Karpas-422 (cell line): ENCODE measurements around the gene MAN1C1. TPM values are rescaled to one million over a fixed set of nuclear protein-coding genes. Genes with fewer than 3 reads are reported as not detected.
"Not testable (repeated sequence)": the region's sequence is repeated elsewhere in the genome, so short reads cannot be mapped to it uniquely, and the experiment has no call there.

Experiments
- DNase-seq: peaks from one replicate; pipeline ENCODE4 v3.0.0-alpha.2; 2015
- H2AFZ ChIP-seq: fragments of 200-600 bp; sonication (generic); 2 replicates; pipeline ENCODE4 v1.6.1; 2014; ENCODE audit warnings: antibody characterized with exemption, low read length, mixed read lengths
- H3K27ac ChIP-seq: fragments of 200-600 bp; sonication (generic); 2 replicates; pipeline ENCODE4 v1.5.1; 2014; ENCODE audit warnings: mild to moderate bottlenecking, low read length, moderate library complexity
- H3K27me3 ChIP-seq: fragments of 200-600 bp; sonication (generic); 2 replicates; pipeline ENCODE4 v1.6.1; 2014; ENCODE audit warnings: low read length, mixed read lengths
- H3K36me3 ChIP-seq: fragments of 200-600 bp; sonication (generic); 2 replicates; pipeline ENCODE4 v1.6.1; 2014; ENCODE audit warnings: low read length, mixed read lengths; ENCODE audit not compliant: insufficient read depth
- H3K4me1 ChIP-seq: fragments of 200-600 bp; sonication (generic); 2 replicates; pipeline ENCODE4 v1.6.1; 2014; ENCODE audit warnings: mild to moderate bottlenecking, low read length, mixed read lengths
- H3K4me2 ChIP-seq: fragments of 200-600 bp; sonication (generic); 2 replicates; pipeline ENCODE4 v1.6.1; 2014; ENCODE audit warnings: low read length, low read depth, mild to moderate bottlenecking; ENCODE audit not compliant: poor library complexity, severe bottlenecking
- H3K4me3 ChIP-seq: fragments of 200-600 bp; sonication (generic); 2 replicates; pipeline ENCODE4 v1.5.1; 2014; ENCODE audit warnings: mild to moderate bottlenecking, antibody characterized with exemption, low read length, mixed read lengths
- H3K79me2 ChIP-seq: fragments of 200-600 bp; sonication (generic); 2 replicates; pipeline ENCODE4 v1.6.1; 2014; ENCODE audit warnings: mild to moderate bottlenecking, low read length, mixed read lengths
- H3K9ac ChIP-seq: fragments of 200-600 bp; sonication (generic); 2 replicates; pipeline ENCODE4 v1.6.0; 2014; ENCODE audit warnings: low read length
- H3K9me2 ChIP-seq: fragments of 200-600 bp; sonication (generic), shearing (Covaris generic); replicated peaks from 2 replicates; pipeline ENCODE4 v1.6.0; 2014; ENCODE audit warnings: mild to moderate bottlenecking, low read length, moderate library complexity; ENCODE audit not compliant: insufficient read depth
- H3K9me3 ChIP-seq: fragments of 300-700, 200-600 bp; sonication (generic); 2 replicates; pipeline ENCODE4 v1.6.1; 2014; ENCODE audit warnings: low read length, mixed read lengths
- H4K20me1 ChIP-seq: fragments of 200-600 bp; sonication (generic); 2 replicates; pipeline ENCODE4 v1.6.1; 2014; ENCODE audit warnings: mild to moderate bottlenecking, antibody characterized with exemption, low read length, low read depth; ENCODE audit not compliant: insufficient read depth
- total RNA-seq: library from RNA; depleted of rRNA; stranded (reverse); fragments of >200 nt; shearing (Covaris generic); gene quantifications from 2 replicates; pipeline ENCODE4 v1.2.3, GENCODE V29; 2014; ENCODE audit warnings: low replicate concordance

The MAN1C1 gene
- total RNA-seq, 1 experiment from 2014 or later: not detected

DNA sequence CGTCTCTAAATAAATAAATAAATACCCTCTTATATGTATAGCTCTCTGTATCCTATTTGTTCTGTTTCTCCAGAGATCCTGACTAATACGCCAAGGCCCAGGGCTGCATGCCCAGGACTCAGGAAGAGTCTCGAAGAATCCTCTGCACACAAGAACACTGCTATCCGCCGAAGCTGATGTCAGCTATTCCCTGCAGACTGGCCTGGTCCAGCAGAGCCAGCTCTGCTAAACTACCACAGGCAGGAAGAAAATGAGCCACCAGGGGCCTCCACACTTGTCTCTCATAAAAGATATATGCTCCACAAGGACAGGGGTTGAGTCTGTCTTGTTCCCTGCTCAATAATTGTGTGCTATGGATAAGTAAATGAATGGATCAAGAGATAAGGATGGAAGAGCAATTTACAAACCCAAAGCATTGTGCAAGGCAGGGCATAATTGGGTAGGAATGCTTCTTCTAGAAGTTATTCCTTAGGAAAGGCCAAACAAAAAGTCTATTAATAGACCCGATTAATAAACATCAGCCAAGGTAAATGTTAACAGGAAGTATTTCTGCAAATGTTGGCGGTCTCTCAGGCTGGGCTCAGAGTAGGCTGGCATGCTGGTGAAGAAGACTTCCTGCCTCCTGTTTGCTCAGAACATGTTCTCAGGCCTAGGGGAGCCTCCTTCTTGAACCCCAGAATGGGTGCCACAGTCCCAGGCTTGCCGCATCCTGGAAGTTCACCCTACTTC is 26.3 kb upstream of the MAN1C1 start:
- H3K4me2 ChIP-seq: no peak overlapping the region
- no peaks in the 10 kb centered on the region for H4K20me1 ChIP-seq
- no peak overlapping the region for H2AFZ ChIP-seq
- DNase-seq: no peak
- H3K36me3 ChIP-seq: no peaks in the 10 kb centered on the region
- no peak overlapping the region for H3K27ac ChIP-seq
- no peaks in the 10 kb centered on the region for H3K79me2 ChIP-seq
- no peaks in the 10 kb centered on the region for H3K27me3 ChIP-seq
- no peaks in the 10 kb centered on the region for H3K9me2 ChIP-seq
- no peak overlapping the region for H3K4me3 ChIP-seq
- H3K9ac ChIP-seq: no peak overlapping the region
- peaks cover 24% of the 10 kb centered on the region for H3K4me1 ChIP-seq
- no peaks in the 10 kb centered on the region for H3K9me3 ChIP-seq

DNA sequence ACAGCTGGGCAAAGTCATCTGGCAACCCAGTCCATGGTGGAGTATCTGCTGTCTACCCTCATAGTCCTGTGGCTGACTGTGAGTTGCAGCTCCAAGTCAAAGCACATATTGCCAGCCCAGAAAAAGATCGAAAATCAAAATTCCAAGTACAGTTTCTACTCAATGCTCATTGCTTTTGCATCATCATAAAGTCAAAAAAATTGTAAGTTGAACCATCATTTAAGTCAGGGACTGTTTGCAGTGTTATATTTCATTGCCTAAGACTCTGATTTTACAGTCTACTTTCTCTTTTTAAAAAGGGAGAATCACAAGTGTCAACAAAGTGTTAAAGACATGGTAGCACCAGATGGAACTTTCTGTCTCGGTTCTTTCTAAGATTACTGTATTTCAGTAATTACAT is 22.7 kb upstream of the MAN1C1 start:
- Histone ChIP-seq H3K9me3 (no peaks in the 10 kb centered on the region), H3K79me2 (no peaks in the 10 kb centered on the region), H3K36me3 (no peaks in the 10 kb centered on the region), H2AFZ (no peak overlapping the region), H3K4me2 (no peak overlapping the region), H3K27ac (no peak overlapping the region), H3K9me2 (no peaks in the 10 kb centered on the region), H3K4me3 (no peak overlapping the region), H3K27me3 (no peaks in the 10 kb centered on the region), H3K9ac (no peak overlapping the region), H3K4me1 (no peaks in the 10 kb centered on the region), H4K20me1 (no peaks in the 10 kb centered on the region)
- no peak for DNase-seq

DNA sequence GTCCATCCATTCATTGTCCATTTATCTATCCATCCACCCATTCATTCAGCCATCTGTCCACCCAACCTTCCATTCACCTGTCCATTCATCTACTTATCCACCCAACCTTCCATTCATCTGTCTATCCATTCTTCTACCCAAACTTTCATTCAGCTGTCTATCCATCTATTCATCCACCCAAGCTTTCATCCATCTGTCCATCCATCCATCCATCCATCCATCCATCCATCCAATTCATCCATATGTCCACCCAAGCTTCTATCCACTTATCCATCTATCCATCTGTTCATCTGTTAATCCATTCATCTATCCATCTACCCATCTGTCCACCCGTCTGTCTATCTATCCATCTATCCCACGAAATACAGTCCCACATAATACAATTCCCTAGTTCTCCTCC is 21.6 kb upstream of the MAN1C1 start:
- Histone ChIP-seq H3K27me3 (no peaks in the 10 kb centered on the region), H2AFZ (no peak overlapping the region), H3K79me2 (no peaks in the 10 kb centered on the region), H3K36me3 (no peaks in the 10 kb centered on the region), H3K9ac (no peak overlapping the region), H3K4me1 (no peaks in the 10 kb centered on the region), H3K9me2 (no peaks in the 10 kb centered on the region), H4K20me1 (no peaks in the 10 kb centered on the region), H3K4me2 (no peak overlapping the region), H3K27ac (no peak overlapping the region), H3K9me3 (no peaks in the 10 kb centered on the region), H3K4me3 (no peak overlapping the region)
- no peak for DNase-seq

DNA sequence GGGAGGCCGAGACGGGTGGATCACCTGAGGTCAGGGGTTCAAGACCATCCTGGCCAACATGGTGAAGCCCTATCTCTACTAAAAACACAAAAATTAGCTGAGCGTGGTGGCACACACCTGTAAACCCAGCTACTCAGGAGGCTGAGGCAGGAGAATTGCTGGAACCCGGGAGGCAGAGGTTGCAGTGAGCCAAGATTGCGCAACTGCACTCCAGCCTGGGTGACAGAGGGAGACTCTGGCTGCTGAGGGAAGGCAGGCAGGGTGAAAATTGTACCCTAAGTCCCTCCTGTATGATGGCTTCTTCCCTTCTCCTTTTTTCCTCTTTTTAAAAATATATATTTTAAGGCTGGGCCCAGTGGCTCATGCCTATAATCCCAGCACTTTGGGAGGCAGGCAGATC is 19.9 kb upstream of the MAN1C1 start:
- H3K36me3 ChIP-seq, H3K9me3 ChIP-seq, H3K4me3 ChIP-seq, H3K9me2 ChIP-seq, H3K4me2 ChIP-seq, H2AFZ ChIP-seq, H3K79me2 ChIP-seq, H3K27me3 ChIP-seq, H3K4me1 ChIP-seq, H4K20me1 ChIP-seq, H3K27ac ChIP-seq, DNase-seq, H3K9ac ChIP-seq: not testable (repeated sequence)

DNA sequence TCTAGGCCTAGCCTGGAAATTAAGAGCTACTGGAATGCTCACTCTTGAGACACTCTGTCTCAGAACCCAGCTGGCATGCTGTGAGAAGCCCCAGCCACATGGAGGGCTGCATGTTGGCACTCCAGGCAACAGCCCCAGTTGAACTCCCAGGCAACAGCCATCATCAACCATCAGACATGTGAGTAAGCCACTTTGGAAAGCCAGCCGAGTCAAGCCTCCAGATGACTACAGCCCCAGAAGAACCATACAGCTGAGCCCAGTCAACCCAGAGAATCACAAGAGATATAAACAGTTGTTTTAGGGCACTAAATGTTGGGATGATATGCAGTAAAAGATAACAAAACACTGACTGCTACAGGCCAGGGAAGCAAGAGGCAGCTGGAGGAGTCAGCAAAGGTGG is 17.7 kb upstream of the MAN1C1 start:
- H3K4me2 ChIP-seq: no peak overlapping the region
- DNase-seq: no peak
- no peak overlapping the region for H3K9ac ChIP-seq
- H3K36me3 ChIP-seq: no peaks in the 10 kb centered on the region
- no peaks in the 10 kb centered on the region for H4K20me1 ChIP-seq
- no peaks in the 10 kb centered on the region for H3K9me2 ChIP-seq
- H3K9me3 ChIP-seq: no peaks in the 10 kb centered on the region
- H2AFZ ChIP-seq: no peak overlapping the region
- H3K27me3 ChIP-seq: no peaks in the 10 kb centered on the region
- H3K79me2 ChIP-seq: no peaks in the 10 kb centered on the region
- H3K4me1 ChIP-seq: no peaks in the 10 kb centered on the region
- H3K27ac ChIP-seq: no peak overlapping the region
- no peak overlapping the region for H3K4me3 ChIP-seq

DNA sequence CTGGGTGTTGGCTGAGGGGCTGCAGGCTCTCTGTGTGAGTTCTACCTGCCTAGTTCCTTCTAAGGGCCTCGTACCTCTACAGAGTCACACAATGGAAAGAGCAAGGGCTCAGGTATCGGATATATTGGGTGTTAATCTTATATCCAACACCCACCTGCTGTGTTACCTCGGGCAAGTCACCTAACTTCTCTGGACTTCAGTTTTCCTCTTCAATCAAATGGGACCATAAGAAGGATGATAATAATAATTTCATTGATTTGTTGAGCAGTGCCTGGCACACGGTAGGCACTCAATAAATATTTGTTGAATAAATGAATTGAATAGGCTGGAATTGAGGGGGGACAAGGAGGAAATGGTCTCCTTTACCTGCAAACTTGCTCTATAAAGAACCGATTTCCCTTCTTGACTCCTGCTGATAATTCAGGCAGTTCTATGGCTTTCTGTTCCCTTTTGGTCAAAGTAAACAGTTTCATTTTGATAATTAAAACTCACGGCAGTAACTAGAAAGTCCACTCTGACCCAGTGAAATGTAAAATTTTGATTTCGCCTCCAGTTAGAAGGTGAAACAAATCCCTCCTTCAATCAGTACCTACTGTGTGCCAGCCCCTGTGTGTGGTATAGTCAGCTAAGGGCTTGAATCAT is 16.5 kb upstream of the MAN1C1 start:
- Histone ChIP-seq H3K9me2 (no peaks in the 10 kb centered on the region), H3K4me2 (no peak overlapping the region), H3K9me3 (no peaks in the 10 kb centered on the region), H3K36me3 (no peaks in the 10 kb centered on the region), H3K27ac (no peak overlapping the region), H3K4me1 (no peaks in the 10 kb centered on the region), H2AFZ (no peak overlapping the region), H4K20me1 (no peaks in the 10 kb centered on the region), H3K27me3 (no peaks in the 10 kb centered on the region), H3K4me3 (no peak overlapping the region), H3K79me2 (no peaks in the 10 kb centered on the region), H3K9ac (no peak overlapping the region)
- no peak for DNase-seq

DNA sequence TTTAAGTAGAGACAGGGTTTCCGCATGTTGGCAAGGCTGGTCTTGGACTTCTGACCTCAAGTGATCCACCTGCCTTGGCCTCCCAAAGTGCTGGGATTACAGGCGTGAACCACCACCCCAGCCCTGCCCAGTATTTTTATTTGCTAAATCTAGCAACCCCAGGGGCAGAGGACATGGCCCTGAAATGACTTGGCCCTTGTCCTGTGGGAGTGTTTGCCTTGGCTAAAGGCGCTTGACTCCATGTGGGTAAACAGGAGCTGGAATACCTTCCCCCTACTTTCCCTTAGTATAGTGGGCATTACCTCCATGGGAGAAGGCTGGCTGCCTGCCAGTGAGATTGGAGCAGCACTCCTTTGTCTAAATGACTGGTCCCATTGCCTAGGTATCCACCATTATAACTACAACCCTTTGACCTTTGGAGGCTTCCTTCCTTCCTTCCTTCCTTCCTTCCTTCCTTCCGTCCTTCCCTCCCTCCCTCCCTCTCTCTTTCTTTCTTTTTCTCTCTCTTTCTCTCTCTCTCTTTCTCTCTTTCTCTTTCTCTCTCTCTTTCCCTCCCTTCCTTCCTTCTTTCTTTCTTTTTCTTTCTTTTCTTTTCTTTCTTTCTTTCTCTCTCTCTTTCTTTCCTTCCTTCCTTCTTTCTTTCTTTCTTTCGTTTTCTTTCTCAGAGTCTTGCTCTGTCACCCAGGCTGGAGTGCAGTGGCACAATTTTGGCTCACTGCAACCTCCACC is 15.5 kb upstream of the MAN1C1 start:
- H3K79me2 ChIP-seq: not testable (repeated sequence)

DNA sequence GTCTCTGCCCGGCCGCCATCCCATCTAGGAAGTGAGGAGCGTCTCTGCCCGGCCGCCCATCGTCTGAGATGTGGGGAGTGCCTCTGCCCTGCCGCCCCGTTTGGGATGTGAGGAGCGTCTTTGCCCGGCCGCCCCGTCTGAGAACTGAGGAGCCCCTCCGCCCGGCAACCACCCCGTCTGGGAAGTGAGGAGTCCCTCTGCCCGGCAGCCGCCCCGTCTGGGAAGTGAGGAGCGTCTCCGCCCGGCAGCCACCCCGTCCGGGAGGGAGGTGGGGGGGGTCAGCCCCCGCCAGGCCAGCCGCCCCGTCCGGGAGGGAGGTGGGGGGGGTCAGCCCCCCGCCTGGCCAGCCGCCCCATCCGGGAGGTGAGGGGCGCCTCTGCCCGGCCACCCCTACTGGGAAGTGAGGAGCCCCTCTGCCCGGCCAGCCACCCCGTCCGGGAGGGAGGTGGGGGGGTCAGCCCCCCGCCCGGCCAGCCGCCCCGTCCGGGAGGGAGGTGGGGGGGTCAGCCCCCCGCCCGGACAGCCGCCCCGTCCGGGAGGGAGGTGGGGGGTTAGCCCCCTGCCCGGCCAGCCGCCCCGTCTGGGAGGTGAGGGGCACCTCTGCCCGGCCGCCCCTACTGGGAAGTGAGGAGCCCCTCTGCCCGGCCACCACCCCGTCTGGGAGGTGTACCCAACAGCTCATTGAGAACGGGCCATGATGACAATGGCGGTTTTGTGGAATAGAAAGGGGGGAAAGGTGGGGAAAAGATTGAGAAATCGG is 12.6 kb upstream of the MAN1C1 start:
- H3K79me2 ChIP-seq, H3K9me3 ChIP-seq, H3K9ac ChIP-seq, DNase-seq, H3K4me3 ChIP-seq, H2AFZ ChIP-seq, H3K36me3 ChIP-seq, H3K27ac ChIP-seq, H3K4me2 ChIP-seq, H3K4me1 ChIP-seq, H4K20me1 ChIP-seq, H3K27me3 ChIP-seq, H3K9me2 ChIP-seq: not testable (repeated sequence)

More for the DNA sequence above, 15.5 kb upstream of the MAN1C1 start:
- not testable (repeated sequence) for H3K27ac ChIP-seq, H3K9me3 ChIP-seq, DNase-seq, H2AFZ ChIP-seq, H3K36me3 ChIP-seq, H3K4me1 ChIP-seq, H3K9me2 ChIP-seq, H3K4me2 ChIP-seq, H3K9ac ChIP-seq, H3K27me3 ChIP-seq, H4K20me1 ChIP-seq, H3K4me3 ChIP-seq
